ENCODE results near the gene CCSER1.

GRCh38 chr4:90799895-90800294, 672.7 kb downstream of the CCSER1 start:
- TF ChIP-seq CTCF (conservative IDR thresholded peaks at IDR 0.05; ENCODE audit: low read depth in 2 of 2) (peak; percentile 30 to 56; a peak in 3 of 4 replicates), POLR2AphosphoS5 (IDR thresholded peaks at IDR 0.05; ENCODE audit: low read depth) (no peak), EZH2 (IDR thresholded peaks at IDR 0.05; ENCODE audit: low read depth, unreplicated experiment) (no peak), ETS1 (IDR thresholded peaks at IDR 0.05) (no peak), NANOG (IDR thresholded peaks at IDR 0.05; ENCODE audit: borderline replicate concordance) (no peak), CREB1 (CRISPR knock-in tag; IDR thresholded peaks at IDR 0.05; ENCODE audit: low read depth) (no peak), REST (IDR thresholded peaks at IDR 0.05; ENCODE audit: unreplicated experiment) (no peak)
